NCI-H524 treated with DMSO at 0.1 percent for 48 hours (cell line): ENCODE data around the gene KLHL29.

ENCODE experiments used
- DNase-seq: peaks from one replicate; lab custom pipeline; 2025; lab: John Stamatoyannopoulos, UW

Gene KLHL29

DNA sequence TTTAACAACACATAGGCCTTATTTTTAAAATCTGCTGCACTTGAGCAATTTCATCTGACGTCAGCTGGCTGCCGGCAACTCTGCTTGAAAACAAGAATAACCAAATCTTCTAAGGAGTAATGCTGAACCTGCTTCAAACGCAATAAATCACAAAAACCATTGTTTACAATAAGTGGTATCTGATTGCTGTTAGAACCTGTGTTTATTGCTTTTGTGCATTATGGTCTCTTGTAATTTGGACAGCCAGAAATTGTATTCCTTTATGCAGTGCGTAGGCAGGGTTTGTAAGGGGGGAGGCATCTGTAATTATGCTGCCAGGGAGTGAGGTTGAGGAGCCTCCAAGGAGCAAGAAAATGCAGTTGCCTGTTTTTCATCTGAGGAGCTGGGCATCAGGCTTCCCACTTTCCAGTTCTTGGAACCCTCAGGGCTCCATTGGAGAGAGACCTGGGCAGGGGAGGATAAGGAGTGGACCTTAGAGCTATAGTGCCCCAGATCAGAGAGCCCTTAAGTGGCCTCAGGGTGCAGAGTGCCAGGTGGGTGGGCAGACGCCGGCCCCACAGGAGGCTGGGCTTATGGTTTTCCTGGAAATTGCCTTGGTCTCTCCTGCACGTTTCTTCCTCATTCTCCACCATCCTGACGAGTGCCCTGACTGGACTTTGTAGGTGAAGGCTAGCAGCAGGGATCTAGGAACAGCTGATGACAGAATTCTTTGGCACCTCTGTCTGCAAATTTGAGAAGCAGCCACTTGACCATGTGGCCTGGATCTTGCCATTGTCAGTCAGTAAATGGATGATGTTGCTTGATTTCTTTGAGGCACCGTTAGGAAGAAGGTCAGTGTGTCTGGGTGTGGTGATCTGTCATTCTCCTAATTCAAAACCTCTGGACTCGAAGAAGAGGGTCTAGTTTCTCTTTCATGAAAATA is 129.2 kb downstream of the KLHL29 start:
- no peak for DNase-seq

DNA sequence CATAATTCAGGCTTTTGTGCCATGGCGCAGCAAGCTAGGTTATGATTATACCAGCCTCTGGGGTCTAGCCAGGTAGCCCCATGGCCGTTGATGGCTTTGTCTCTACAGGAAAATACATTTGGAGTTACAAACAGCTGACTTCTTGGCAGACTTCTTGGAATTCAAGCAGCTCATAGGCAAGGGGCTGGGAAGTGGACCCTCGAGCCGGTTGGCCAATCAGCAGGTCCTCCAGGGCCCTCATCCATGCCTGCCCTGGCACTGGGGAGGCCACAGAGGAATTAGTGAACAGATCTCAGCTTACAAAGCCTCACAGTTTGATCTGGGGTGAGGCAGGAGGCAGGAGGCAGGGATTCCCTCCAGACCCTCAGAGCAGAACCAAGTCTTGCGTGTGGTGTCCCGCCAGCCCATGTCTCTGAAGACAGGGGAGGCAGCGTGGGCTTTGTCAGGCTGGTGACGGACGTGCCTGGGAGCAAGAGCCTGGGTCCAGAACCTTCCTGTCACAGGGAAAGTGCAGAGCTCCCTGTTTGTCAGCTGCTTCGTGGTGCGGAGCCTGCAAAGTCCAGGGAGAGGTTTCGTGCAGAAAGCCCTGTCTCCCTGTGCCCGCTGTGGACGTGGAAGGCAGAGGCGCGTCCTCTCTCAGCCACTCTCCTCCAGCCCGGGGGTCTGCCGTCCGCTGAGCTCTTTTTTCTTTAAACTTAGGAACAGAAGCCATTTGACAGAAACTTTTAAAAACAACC is 131.7 kb downstream of the KLHL29 start:
- DNase-seq, result no peak

DNA sequence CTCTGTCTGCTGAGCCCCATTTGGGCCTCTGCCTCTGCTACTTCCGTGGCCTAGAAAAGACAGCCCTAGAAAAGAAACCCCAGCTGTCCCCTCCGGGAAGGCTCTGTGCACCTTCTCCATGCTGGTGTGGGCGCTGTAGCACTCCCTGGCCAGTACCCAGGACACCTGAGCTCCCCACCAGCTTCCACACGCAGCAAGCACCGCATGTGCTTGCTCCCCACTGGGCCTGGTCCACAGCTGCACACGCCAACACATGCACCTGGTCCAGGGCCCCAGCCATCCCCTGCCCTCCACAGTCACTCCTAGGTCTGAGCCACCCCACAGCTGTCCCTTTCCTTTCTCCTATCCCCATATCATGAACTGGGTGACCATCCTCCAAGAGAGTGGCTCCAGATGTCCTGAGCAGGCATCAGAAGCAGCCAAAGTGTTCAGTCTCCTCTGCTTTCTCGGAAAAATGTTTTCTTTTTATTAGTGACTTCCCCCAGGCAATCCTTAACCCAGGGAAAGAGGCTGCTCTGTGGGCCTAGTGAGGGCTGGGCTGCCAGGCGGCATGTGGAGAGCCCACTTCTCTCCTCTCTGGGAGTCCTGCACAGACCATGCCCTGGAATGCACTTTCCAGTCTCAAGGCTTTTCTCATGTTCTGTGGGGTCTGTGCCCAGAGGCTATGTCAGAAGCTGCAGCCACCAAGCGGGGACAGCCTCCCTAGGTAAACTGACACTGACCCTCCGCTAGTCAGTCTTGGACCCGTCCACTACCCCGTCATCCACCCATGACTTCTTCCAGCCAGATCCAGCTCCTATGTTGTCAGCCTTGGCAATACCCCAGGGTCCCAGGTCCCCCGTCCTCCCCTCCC is 133.7 kb downstream of the KLHL29 start:
- DNase-seq, result no peak

DNA sequence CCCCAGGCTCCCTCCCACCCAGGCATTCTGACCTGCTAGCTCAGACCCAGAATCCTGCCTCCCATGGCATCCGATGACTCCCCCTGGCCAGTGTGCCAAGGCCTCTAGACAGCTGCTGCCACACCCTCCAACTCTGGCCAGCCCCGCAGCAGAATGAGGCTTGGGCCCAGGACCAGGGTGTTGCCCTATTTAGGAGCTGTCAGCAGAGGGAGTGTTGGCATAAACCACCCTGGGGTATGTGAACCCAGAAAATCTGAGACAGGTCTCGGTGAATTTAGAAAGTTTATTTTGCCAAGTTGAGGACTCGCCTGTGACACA is 134.3 kb downstream of the KLHL29 start:
- DNase-seq, result no peak

DNA sequence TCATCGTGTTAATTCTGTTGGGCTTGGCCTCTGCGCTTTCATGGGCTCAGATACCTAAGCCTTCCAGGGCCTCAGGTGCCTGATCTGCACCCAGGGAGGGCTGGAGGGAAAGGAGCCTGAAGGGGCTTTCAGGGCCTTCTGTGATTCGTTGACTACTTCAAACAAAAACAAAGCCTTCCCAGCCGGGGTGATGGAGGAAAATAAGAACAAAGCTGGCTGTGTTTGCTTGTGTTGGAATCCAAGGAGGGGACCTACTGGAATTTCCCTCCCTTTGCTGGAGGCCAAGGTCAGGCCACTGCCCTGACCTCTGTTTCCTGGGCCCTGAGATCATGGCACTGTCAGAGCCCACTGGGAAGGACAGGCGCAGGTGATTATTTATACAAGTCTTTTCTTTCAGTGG is 135.3 kb downstream of the KLHL29 start:
- DNase-seq, result no peak

DNA sequence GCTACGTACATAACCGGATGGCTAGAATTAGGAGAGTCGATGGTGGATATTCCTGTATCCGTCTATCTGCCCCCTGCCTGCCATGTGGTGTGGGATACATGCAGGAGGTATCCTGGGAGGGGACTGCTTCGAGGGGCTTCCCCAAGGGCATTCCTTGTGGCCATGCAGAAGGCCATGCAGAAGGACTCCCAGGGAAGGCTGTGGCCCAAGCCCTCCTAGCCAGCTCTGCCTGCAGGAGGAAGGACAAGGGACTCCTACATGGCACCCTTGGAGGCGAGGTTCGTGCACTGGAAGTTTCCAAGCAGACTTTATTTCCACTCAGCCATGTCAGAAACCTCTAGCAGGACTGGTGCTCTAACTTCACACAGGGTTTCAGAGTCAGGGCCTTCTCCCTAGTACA is 136.1 kb downstream of the KLHL29 start:
- DNase-seq, result no peak

DNA sequence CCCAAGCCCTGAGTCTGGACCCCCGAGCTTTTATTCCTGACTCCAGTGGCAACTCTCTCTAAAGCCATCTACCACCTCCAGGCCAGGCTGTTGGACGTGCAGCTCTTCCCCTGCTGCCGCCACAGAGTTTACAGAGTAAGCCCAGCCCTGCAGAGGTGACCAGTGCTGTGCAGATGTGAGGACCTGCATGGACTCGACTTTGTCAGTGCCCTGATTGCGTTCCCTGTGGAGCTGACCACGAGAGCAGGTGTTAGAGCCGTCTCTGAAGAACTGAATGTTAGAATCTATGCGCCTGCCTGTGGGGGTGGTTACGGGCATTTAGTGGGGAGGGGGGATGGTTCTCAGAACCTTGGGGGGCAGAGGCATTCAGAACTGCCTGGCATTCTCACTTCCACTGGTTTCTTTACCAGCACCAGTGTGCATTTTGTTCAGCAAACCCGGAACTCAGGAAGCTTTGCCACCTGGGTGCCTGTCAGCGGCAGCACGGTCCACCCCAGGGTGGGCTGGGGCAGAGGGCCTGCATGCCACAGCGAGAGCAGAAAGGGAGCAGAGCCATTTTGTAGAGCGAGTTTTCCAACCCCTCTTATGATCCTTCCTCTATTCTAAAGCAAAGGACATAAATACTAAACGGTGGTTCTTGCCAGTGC is 137.9 kb downstream of the KLHL29 start:
- no peak for DNase-seq

DNA sequence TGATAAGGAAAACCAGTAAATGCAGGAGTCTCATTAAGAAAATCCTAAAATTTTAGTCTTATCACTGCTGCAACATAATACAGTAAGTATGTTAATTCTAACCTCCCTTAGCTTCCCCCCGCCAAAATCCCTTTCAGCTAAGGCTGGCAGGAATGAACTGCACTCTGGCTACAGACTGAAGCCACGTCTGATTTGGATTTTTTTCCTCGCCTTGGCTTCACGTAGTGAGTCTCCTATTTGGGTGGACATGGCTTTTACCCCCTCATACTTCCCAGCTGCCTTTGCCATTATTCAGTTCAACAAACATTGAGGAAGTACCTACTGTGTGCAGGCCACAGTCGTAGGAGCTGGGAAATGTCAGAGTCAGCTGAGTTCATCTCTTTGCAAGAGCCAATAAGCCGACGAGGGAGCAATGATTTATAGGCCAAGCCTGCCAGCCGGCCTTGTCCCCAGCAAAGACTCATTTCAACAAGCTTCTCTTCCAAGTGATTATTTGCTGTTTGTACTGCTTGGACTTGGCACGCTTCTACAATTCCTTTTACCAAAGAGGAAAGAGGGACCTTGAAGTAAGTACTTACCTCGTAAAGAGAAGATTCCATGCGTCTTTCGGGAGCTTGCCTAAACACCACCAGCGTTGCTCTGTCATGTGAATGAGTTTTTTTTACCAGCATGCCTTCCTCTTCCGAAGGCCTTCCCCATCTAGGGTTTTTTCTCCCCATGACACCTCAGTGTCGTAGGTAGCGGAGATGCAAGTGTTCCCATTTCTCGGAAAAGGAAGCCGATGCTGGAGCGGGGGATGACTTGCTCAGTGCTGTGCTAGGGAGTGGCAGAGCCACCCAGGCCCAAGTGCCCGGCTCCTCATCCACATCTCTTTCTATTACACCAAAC is 138.6 kb downstream of the KLHL29 start:
- no peak for DNase-seq

DNA sequence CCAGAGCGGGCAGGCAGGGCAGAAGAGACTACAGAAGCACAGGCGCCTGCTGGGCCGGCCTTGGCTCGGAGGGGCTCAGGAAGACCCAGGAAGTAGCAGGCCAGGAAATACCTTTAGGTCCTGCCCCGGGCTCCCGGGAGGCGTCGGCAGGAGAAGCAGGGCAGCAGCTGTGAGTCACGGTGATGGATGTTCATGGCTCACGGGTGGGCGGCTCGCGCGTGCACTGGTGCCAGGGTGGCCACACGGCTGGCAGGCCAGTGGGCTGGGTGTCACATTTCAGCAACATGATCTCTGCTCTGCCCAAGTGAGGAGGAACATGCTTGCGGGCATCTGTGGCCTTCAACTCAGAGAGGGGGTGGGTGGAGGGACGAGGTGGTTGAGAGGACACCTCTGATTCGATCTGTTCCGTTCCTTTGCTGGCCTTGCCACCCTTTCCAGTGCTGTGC is 139.3 kb downstream of the KLHL29 start:
- peak; percentile 50 for DNase-seq

DNA sequence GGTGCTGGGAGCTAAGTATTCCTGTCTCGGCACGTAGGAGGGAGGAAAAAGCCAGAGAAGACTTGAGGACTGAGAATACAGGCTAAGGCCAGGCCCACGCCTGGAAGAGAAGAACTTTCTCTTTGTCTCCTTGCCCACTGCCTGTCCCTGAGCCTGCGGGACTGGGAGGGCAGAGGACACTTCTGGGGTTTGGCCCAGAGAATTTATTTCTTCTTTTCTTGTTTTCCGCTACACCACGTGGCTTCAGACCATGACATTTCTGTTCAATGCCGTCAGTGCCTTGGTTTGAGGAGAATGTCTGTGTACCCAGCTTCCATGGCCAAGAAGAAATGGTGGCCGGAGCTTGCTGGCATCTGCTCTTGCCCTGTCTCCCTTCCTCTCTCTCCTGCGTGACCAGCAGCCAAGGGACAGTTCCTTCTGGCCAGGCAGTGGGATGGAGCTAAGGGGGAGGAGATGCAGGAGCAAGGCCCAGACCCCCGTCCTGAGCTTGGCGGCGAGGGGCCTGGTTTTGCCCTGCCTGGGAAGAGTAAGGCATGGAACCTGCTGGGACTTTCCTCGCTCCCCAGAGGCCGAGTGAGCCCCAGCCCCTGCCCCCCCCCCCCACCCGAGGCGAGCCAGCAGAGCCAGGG is 140.3 kb downstream of the KLHL29 start:
- DNase-seq, result no peak

DNA sequence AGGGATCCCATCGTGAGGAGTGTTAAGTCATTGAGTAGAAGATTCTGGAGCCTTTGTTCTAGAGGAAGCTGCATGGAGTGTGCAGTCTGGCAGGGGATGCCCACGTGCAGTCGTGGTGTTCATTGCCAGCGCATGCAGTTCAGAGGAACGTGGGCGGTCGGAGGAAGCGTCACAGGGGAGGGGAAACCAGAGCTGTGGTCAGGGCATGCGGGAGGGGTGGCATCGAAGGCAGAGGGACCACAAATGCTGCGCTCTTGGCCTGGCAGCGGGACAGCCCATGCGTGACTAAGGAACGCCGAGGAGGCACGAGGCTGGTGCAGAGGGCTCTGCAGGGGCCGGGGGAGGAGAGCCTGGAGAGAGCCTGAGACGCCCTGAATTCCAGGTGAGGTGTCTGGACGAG is 141.1 kb downstream of the KLHL29 start:
- no peak for DNase-seq

DNA sequence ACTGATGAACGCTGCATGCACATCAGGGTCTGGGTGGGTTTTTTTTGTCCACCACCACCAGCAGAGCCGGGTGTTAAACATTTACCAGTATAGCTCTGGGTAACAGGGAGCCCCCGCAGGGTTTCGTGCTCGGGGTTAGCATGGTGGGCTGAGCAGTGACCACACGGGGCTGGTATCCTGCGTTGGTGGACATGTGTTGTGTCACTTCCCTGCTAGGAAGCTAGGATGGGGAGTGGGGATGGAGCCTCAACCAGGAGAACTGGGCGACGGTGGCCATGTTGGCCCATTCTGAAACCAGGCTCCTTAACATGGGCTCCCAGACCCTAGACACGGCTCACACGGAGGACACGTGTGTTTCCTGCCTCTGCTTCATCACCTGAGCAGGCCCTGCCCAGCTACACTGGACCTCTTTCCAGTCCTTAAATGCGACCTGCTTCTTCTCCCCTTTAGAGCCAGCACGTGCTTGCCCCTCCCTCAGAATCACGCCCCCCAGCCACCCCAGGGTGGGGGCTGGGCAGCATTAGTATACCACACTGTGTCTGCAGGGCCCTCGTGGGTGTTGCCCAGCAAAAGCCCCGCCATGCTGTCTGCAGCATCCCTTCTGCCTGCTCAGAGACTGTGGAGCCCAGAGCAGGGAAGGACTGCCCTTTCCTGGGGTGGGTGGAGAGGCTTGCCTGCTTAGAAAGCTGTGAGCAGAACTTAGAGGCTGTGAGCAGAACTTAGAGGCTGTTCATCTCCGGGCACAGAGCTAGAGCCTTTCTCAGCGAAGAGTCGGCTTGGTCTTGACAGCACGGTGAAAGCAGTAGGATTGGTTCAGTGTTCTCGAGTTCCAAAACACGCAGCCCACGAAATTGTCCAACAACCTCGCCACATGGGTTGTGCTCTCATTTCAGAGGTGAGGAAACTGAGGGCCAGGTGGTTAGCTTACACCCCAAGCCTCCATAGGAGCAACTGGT is 142.1 kb downstream of the KLHL29 start:
- no peak for DNase-seq

DNA sequence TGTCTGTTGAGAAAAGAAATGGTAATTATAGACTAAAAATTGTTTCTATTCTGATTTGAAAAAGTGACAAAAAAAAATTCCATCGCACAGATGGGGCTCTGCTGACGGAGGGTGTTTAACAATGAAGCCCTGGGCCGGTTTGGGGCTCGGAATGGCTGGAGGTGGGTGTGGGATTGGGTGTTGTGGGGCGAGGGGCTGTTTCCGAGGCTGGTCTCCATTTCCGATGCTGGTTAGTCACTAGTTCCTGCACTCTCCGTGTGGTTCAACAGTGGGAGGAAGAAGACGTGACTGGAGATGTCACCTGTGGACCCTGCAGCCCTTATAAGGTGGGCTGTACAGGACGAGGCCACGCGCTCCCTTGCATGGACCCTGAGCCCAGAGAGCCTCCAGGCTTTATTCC is 143.2 kb downstream of the KLHL29 start:
- no peak for DNase-seq

DNA sequence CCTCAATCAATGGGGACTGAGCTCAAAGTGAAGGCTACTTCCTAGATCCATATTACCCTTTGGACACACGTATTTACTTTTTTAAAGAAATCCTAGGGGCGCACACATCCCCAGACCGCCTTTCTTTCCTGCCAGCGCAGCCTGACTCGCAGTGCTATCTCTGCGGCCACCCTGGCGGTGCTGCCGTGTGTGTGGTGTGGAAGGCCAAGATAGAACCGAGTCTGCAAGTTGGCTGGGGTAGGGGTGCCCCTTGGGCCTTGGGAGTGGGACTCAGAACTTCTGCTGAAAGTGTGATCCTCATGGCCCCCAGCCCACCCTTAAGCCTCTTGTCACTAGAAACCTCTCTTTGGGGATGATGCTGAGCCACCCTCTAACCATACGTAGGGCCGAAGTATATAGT is 143.7 kb downstream of the KLHL29 start:
- DNase-seq, result no peak

DNA sequence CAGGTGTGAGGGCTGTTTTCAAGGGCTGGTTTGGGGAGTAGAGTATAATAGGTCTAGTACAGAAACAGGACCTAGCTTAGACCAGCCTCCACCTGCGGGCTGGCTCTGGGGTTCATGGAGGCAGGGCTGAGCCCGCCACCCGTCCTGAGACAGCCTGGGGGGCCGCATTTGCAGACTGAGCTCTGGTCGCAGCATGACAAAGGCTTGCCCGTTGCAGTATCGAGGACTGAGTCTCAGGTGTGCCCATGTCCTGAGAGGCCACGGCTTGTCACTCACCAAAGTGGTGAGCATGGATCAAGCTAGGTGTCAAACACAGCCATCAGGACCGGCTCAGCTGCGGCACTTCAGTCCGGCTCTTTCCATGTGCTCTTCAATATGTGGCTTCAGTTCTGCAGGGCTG is 144.7 kb downstream of the KLHL29 start:
- DNase-seq, result no peak

DNA sequence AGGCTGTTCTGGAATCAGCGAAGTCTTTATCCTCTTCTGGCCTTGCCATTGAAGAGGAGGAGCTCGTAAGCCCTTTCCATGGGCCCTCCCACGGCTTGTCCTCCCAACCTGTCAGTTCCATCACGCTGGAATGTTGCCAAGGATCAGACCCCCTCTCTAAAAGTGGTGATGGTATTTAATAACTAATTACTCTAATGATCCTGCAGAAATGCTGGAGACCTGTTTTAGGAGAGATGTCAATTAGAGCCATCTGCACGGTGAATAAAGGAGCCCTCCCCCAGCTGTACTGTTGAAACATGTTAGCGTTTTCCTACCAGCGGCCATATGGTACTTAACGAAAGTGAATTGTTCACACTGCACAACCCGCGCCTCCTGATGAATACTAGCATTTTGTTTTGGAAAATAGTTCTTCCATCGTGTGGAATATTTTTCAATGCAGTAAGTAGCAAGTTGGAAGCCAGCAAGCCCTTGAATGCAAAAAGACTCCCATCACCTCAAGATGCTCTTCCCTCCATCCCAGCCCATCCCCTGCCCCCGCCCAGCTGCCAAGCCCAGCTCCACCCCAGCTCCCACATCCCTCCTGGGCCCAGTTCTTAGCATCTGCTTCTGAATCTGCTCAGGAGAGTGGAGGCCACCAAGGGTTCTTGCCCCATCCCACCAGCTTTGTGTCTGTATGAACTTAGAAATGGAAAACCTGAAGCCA is 145.4 kb downstream of the KLHL29 start:
- DNase-seq, result peak; percentile 99

DNA sequence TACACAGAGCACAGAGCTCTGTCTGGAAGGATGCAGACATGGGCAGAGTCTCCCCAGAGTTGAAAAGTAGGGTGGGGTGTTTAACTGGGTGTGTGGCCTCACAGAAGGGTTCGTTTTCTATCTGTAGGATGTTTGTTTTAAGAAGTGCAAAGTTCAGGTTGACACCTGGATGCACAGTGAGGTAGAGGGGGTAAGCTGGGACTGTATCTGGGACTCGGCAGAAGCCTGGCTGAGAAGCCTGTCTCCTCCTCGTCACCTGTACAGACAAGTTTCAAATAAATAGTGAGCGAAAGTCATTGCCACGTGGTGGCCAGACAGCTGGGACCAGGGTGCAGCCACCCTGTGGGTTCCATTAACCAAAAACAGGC is 145.9 kb downstream of the KLHL29 start:
- DNase-seq, result no peak

DNA sequence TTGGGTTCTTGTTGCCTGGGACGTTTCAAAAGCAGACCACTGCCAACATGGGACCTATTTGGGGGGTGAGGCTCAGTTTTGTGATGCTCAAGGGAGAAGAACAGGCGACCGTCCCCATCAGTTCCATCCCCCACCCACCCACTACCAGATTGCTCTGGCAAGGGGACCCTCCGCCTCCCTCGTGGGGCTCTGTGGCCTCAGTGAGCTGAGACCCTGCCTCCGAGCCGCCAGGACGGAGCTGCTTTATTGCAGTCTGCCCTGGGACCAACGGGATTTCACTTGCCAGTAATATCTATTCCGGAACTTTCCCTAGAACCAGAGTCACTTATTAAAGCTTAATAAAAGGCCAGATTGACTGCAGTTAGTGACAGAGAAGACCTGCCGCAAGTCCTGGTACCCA is 146.3 kb downstream of the KLHL29 start:
- no peak for DNase-seq

DNA sequence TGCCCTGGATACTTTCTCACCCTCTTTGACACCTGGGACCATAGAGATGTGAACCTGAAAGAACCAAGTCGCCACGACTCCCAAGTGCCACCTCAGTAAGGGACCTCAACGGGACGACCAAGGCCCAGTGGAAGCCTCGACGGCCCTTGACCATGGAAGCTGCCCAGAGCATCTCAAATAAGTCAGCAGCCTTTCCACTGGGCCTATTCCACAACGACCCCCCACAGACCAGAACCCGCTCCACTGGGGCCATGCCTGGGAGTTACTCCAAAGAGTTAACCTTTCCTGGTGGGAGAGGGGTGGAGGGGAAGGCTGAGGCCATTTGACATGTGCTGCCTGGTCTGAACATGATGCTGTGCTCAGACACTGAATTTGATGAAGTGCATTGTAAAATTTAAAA is 146.9 kb downstream of the KLHL29 start:
- DNase-seq, result no peak
